ENCODE data around the gene SLC43A2. TPM values are rescaled to one million over a fixed set of nuclear protein-coding genes. Genes with fewer than 3 reads are reported as not detected.
A peak's percentile ranks its signal among the peaks of the same experiment; 100 is the strongest.

The SLC43A2 gene
- total and polyA plus RNA-seq, 2 of the 13 experiments (the other 11 are each of a cell fraction or from before 2014, with no cell fraction given), result 7.3 to 20.0 TPM

DNA sequence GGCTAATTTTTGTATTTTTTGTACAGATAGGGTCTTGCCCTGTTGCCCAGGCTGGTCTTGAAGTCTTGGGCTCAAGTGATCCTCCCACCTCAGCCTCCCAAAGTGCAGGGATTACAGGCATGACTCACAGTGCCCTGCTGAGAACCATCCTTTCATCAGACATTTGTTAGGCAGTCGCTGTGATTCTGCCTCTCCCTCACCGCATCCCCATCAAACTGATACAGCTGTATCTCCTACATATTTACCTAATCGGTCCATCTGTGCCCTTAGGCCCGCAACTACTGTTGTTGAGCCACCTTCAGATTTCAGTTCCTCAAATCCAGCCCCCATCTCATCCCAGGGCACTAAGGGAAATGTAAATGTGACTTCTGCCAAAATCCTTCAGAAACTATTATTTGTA lies 2.0 kb upstream of the SLC43A2 start:
- TF ChIP-seq FOSL2 (CRISPR knock-in tag; IDR thresholded peaks at IDR 0.05) (0 out of 2 replicates have a peak, but pooled peaks have one; percentile 45), PHF21A (CRISPR knock-in tag; IDR thresholded peaks at IDR 0.05) (no peak), TRIM24 (CRISPR knock-in tag; IDR thresholded peaks at IDR 0.05) (no peak)
- ATAC-seq (no peak), DNase-seq (ENCODE audit: low spot score) (no peak), FAIRE-seq (no peak)
- Histone ChIP-seq H3K9ac (ENCODE audit: insufficient read depth, low read depth, low read length) (no peak overlapping the region), H3K4me2 (ENCODE audit: low read depth, low read length) (no peak overlapping the region), H3K4me1 (ENCODE audit: insufficient read depth, low read length) (peaks cover 32% of the 10 kb centered on the region), H3K36me3 (replicated peaks in 1 of 2; ENCODE audit: control insufficient read depth in 1 of 2, insufficient read depth in 2 of 2, low read length in 2 of 2) (peaks cover 0 to 2% of the 10 kb centered on the region in 2 experiments; a peak in 1 of 5 replicates), H3K79me2 (ENCODE audit: insufficient read depth, low read length) (no peaks in the 10 kb centered on the region), H3K27ac (ENCODE audit: extremely low read length, insufficient read depth, low read length) (no peak overlapping the region), H2AFZ (ENCODE audit: low read length) (no peak overlapping the region), H3K27me3 (ENCODE audit: control insufficient read depth in 1 of 2, insufficient read depth in 2 of 2, low read length in 2 of 2) (peaks cover 0 to 6% of the 10 kb centered on the region in 2 experiments; a peak in 1 of 5 replicates), H3K9me3 (ENCODE audit: low read length) (no peaks in the 10 kb centered on the region), H4K20me1 (ENCODE audit: insufficient read depth, low read length) (no peaks in the 10 kb centered on the region), H3K4me3 (replicated peaks in 1 of 3; ENCODE audit: insufficient read depth in 1 of 3, low read depth in 2 of 3, low read length in 3 of 3) (no peak overlapping the region)
- WGBS (ENCODE audit: low lambda C conversion rate), result 28% methylated on average over 4 of the region's 4 CpGs
- ChIA-PET POLR2A (interaction anchor here (0.7 to 3.2 kb wide), 7 partner anchors 10 to 174 kb away, joined by 3 to 27 read pairs (median 4); partner anchors contain the start of genes MYO1C and RILP), CTCF (ENCODE audit: low intra/inter-chr PET ratio, low total read pairs) (interaction anchor here (1.7 to 3.6 kb wide), 2 partner anchors 56 to 60 kb away, joined by 4 to 55 read pairs; no protein-coding TSS in a partner anchor)
- intact Hi-C loops (cut with micrococcal nuclease; ENCODE audit: unreplicated experiment) (no loop called here), in situ Hi-C loops (cut with HindIII; ENCODE audit: extremely low pct_ligation_motif_present, low pct_unique_long_range_greater_than_20kb) (no loop called here)
- BruUV-seq (replicated peaks), result no TSS peak

DNA sequence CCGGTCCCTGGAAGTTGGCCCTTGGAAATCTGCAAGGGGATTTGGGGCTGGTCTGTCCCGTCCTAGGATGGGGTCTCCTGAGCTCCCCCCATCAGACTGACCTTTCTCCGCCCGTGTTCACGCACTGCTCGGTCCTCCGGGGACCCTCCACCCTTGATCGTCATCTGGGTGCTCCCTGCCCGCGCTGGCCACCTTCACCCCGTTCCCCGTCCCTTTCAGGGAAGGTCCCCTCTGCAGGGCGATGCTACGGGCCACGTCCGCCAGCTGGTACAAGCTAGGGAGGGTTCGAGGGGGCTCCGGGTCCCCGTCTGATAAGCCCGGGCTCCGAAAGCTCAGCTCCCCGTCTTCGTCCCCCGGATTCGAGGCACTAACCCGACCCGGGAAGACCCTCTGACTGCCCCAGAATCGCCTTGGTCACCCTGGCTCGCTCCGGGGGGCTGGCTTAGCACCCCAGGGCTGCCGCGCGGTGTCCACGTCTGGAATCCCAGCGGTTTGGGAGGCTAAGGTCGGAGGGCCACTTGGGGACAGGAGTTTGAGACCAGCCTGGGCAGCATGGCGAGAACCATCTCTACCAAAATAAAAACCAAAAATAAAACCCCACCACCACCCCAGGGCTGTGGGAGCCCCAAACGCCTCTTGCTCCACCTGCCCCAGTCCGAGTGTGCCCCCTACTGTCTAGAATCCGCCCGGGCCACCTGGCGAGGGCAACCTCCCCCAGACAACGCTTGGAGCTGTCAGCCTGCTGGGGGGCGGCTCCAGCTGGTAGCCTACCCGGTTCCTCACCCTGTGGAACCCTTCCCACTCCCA lies 1.1 kb upstream of the SLC43A2 start:
- intact Hi-C loops (cut with micrococcal nuclease; ENCODE audit: unreplicated experiment), result no loop called here
- peak overlapping the region; percentile 99 for H3K4me2 ChIP-seq (ENCODE audit: low read depth, low read length)
- H4K20me1 ChIP-seq (ENCODE audit: insufficient read depth, low read length), result no peaks in the 10 kb centered on the region
- BruUV-seq (replicated peaks), result no TSS peak
- DNase-seq (ENCODE audit: low spot score) (no peak), FAIRE-seq (no peak), ATAC-seq (peak; percentile 29)
- no peaks in the 10 kb centered on the region for H3K9me3 ChIP-seq (ENCODE audit: low read length)
- no peak overlapping the region for H3K27ac ChIP-seq (ENCODE audit: extremely low read length, insufficient read depth, low read length)
- WGBS (ENCODE audit: low lambda C conversion rate), result 2% methylated on average over 21 of the region's 45 CpGs
- H3K36me3 ChIP-seq (replicated peaks in 1 of 2; ENCODE audit: control insufficient read depth in 1 of 2, insufficient read depth in 2 of 2, low read length in 2 of 2), result peaks cover 0 to 2% of the 10 kb centered on the region in 2 experiments; a peak in 1 of 5 replicates
- H3K9ac ChIP-seq (ENCODE audit: insufficient read depth, low read depth, low read length), result peak overlapping the region; percentile 53; the same call in 1 of the 2 replicates
- ChIA-PET CTCF (ENCODE audit: low intra/inter-chr PET ratio, low total read pairs) (interaction anchor here (1.7 to 3.6 kb wide), 2 partner anchors 55 to 59 kb away, joined by 4 to 55 read pairs; no protein-coding TSS in a partner anchor), POLR2A (interaction anchor here (0.6 to 3.2 kb wide), 11 partner anchors 11 to 424 kb away, joined by 3 to 27 read pairs (median 3); partner anchors contain the start of genes INPP5K, MYO1C and RILP)
- H3K4me1 ChIP-seq (ENCODE audit: insufficient read depth, low read length), result peaks cover 40% of the 10 kb centered on the region
- H3K79me2 ChIP-seq (ENCODE audit: insufficient read depth, low read length), result no peaks in the 10 kb centered on the region
- in situ Hi-C loops (cut with HindIII; ENCODE audit: extremely low pct_ligation_motif_present, low pct_unique_long_range_greater_than_20kb), result loop anchor here (5.0 kb wide), 1 partner anchor 52 kb away; no protein-coding TSS in a partner anchor
- H3K27me3 ChIP-seq (ENCODE audit: control insufficient read depth in 1 of 2, insufficient read depth in 2 of 2, low read length in 2 of 2), result peaks cover 0 to 4% of the 10 kb centered on the region in 2 experiments; a peak in 1 of 5 replicates
- no peak overlapping the region for H2AFZ ChIP-seq (ENCODE audit: low read length)
- peak overlapping the region; percentile 59 to 93 (median 90) for H3K4me3 ChIP-seq (replicated peaks in 1 of 3; ENCODE audit: insufficient read depth in 1 of 3, low read depth in 2 of 3, low read length in 3 of 3)
- no peak for TF ChIP-seq ZNF350 (CRISPR knock-in tag; IDR thresholded peaks at IDR 0.05; ENCODE audit: borderline replicate concordance, low read depth)
- TF ChIP-seq, protein P1, sequence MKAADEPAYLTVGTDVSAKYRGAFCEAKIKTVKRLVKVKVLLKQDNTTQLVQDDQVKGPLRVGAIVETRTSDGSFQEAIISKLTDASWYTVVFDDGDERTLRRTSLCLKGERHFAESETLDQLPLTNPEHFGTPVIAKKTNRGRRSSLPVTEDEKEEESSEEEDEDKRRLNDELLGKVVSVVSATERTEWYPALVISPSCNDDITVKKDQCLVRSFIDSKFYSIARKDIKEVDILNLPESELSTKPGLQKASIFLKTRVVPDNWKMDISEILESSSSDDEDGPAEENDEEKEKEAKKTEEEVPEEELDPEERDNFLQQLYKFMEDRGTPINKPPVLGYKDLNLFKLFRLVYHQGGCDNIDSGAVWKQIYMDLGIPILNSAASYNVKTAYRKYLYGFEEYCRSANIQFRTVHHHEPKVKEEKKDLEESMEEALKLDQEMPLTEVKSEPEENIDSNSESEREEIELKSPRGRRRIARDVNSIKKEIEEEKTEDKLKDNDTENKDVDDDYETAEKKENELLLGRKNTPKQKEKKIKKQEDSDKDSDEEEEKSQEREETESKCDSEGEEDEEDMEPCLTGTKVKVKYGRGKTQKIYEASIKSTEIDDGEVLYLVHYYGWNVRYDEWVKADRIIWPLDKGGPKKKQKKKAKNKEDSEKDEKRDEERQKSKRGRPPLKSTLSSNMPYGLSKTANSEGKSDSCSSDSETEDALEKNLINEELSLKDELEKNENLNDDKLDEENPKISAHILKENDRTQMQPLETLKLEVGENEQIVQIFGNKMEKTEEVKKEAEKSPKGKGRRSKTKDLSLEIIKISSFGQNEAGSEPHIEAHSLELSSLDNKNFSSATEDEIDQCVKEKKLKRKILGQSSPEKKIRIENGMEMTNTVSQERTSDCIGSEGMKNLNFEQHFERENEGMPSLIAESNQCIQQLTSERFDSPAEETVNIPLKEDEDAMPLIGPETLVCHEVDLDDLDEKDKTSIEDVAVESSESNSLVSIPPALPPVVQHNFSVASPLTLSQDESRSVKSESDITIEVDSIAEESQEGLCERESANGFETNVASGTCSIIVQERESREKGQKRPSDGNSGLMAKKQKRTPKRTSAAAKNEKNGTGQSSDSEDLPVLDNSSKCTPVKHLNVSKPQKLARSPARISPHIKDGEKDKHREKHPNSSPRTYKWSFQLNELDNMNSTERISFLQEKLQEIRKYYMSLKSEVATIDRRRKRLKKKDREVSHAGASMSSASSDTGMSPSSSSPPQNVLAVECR (CRISPR knock-in tag; IDR thresholded peaks at IDR 0.05; ENCODE audit: borderline replicate concordance), result no peak; the same call in 1 of the 2 replicates
- TF ChIP-seq TEAD3 (CRISPR knock-in tag; optimal IDR thresholded peaks at IDR 0.05; ENCODE audit: borderline replicate concordance), result peak; percentile 74
- peak; percentile 64; the same call in 1 of the 2 replicates for TF ChIP-seq ZNF501 (CRISPR knock-in tag; IDR thresholded peaks at IDR 0.05)
- TF ChIP-seq, protein P2, sequence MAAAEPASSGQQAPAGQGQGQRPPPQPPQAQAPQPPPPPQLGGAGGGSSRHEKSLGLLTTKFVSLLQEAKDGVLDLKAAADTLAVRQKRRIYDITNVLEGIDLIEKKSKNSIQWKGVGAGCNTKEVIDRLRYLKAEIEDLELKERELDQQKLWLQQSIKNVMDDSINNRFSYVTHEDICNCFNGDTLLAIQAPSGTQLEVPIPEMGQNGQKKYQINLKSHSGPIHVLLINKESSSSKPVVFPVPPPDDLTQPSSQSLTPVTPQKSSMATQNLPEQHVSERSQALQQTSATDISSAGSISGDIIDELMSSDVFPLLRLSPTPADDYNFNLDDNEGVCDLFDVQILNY (CRISPR knock-in tag; conservative IDR thresholded peaks at IDR 0.05), result no peak
- TF ChIP-seq, protein P3, sequence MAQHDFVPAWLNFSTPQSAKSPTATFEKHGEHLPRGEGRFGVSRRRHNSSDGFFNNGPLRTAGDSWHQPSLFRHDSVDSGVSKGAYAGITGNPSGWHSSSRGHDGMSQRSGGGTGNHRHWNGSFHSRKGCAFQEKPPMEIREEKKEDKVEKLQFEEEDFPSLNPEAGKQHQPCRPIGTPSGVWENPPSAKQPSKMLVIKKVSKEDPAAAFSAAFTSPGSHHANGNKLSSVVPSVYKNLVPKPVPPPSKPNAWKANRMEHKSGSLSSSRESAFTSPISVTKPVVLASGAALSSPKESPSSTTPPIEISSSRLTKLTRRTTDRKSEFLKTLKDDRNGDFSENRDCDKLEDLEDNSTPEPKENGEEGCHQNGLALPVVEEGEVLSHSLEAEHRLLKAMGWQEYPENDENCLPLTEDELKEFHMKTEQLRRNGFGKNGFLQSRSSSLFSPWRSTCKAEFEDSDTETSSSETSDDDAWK (CRISPR knock-in tag; IDR thresholded peaks at IDR 0.05), result no peak

All from HepG2 (cell line).